IMR-90 (cell line): ENCODE measurements around the gene SLC6A9. TPM values are rescaled to one million over a fixed set of nuclear protein-coding genes. Genes with fewer than 3 reads are reported as not detected.
A peak's percentile ranks its signal among the peaks of the same experiment; 100 is the strongest.

Experiments used
- ATAC-seq: fragments of 200-7000 bp; cut with Tn5 transposase; 2 replicates; pipeline ENCODE4 v1.9.1; 2020; ENCODE audit warnings: low read depth, mild to moderate bottlenecking, moderate library complexity
- BruUV-seq: library from RNA; stranded (reverse); fragments of 400-500 nt; replicated peaks from 2 replicates; lab custom pipeline; 2021; lab: Mats Ljungman, UMichigan
- CTCF ChIA-PET: fragments of 300-600 bp; formaldehyde crosslinking; extraction: SDS; loops from one replicate; lab custom pipeline; 2021; ENCODE audit warnings: antibody characterized with exemption; lab: Yijun Ruan, JAX
- POLR2A ChIA-PET: fragments of 300-600 bp; sonication (Branson Sonifier 250); formaldehyde crosslinking; loops from one replicate; lab custom pipeline; 2022; ENCODE audit warnings: antibody characterized with exemption; ENCODE audit not compliant: unreplicated experiment; lab: Charles Lee
- DNase-seq: peaks from one replicate; pipeline ENCODE4 v3.0.0; 2013
- H2AFZ ChIP-seq: replicated peaks from 2 replicates; pipeline ENCODE3; 2013; ENCODE audit warnings: low read length, mild to moderate bottlenecking; ENCODE audit not compliant: poor library complexity
- H2AK5ac ChIP-seq: 2 replicates; pipeline ENCODE4 v1.6.1; 2013; ENCODE audit warnings: low read depth, low read length, inconsistent platforms
- H2AK9ac ChIP-seq: replicated peaks from 2 replicates; pipeline ENCODE3; 2013; ENCODE audit warnings: mild to moderate bottlenecking, low read depth, low read length, moderate library complexity; ENCODE audit not compliant: poor library complexity
- H2BK120ac ChIP-seq: 2 replicates; pipeline ENCODE4 v1.6.1; 2013; ENCODE audit warnings: low read depth, low read length, inconsistent platforms
- H2BK15ac ChIP-seq: 3 replicates; pipeline ENCODE4 v1.6.1; 2013; ENCODE audit warnings: low read depth, low read length, inconsistent platforms
- H2BK20ac ChIP-seq: 2 replicates; pipeline ENCODE4 v1.6.1; 2013; ENCODE audit warnings: low read depth, mild to moderate bottlenecking, inconsistent platforms, low read length, moderate library complexity
- H2BK5ac ChIP-seq: 2 replicates; pipeline ENCODE4 v1.6.1; 2013; ENCODE audit warnings: mild to moderate bottlenecking, low read depth, low read length, inconsistent platforms; ENCODE audit not compliant: poor library complexity, severe bottlenecking
- H3K14ac ChIP-seq: replicated peaks from 2 replicates; pipeline ENCODE4 v1.6.1; 2013; ENCODE audit warnings: low read depth, low read length, inconsistent platforms
- H3K18ac ChIP-seq: 2 replicates; pipeline ENCODE4 v1.6.1; 2013; ENCODE audit warnings: low read depth, low read length, control low read depth
- H3K23ac ChIP-seq: 2 replicates; pipeline ENCODE4 v1.6.1; 2013; ENCODE audit warnings: low read depth, low read length, inconsistent platforms
- H3K27ac ChIP-seq: 2 replicates; pipeline ENCODE4 v1.5.1; 2013; ENCODE audit warnings: mild to moderate bottlenecking, control low read depth, low read length; ENCODE audit not compliant: insufficient read depth
- H3K27me3 ChIP-seq: 2 replicates; pipeline ENCODE4 v1.6.1; 2013; ENCODE audit warnings: low read length; ENCODE audit not compliant: control insufficient read depth, insufficient read depth
- H3K36me3 ChIP-seq: 2 replicates; pipeline ENCODE4 v1.6.1; 2013; ENCODE audit warnings: low read length, mixed read lengths; ENCODE audit not compliant: control insufficient read depth, insufficient read depth
- H3K4ac ChIP-seq: 2 replicates; pipeline ENCODE4 v1.6.1; 2013; ENCODE audit warnings: low read depth, low read length, inconsistent platforms
- H3K4me1 ChIP-seq: 2 replicates; pipeline ENCODE4 v1.6.1; 2013; ENCODE audit warnings: low read length, mixed read lengths; ENCODE audit not compliant: control insufficient read depth, insufficient read depth
- H3K4me2 ChIP-seq: 2 replicates; pipeline ENCODE4 v1.6.1; 2013; ENCODE audit warnings: low read depth, mild to moderate bottlenecking, control low read depth, low read length, moderate library complexity
- H3K4me3 ChIP-seq: 2 replicates; pipeline ENCODE4 v1.5.1; 2013; ENCODE audit warnings: low read depth, mild to moderate bottlenecking, control low read depth, low read length, moderate library complexity; ENCODE audit not compliant: insufficient read depth
- H3K56ac ChIP-seq: 2 replicates; pipeline ENCODE4 v1.6.1; 2013; ENCODE audit warnings: low read length, inconsistent platforms; ENCODE audit not compliant: insufficient read depth; ENCODE audit errors: extremely low read depth
- H3K79me1 ChIP-seq, 2 experiments: 2 replicates each; pipeline ENCODE4 v1.6.1; 2013; ENCODE audit warnings: low read length in 2 of 2, inconsistent platforms in 1 of 2, low read depth in 1 of 2
- H3K9ac ChIP-seq: 2 replicates; pipeline ENCODE4 v1.6.1; 2013; ENCODE audit warnings: low read depth, low read length, control low read depth
- H3K9me1 ChIP-seq: 2 replicates; pipeline ENCODE4 v1.6.1; 2013; ENCODE audit warnings: low read length, inconsistent platforms; ENCODE audit not compliant: insufficient read depth
- H3K9me3 ChIP-seq: 2 replicates; pipeline ENCODE4 v1.6.1; 2013; ENCODE audit warnings: low read length; ENCODE audit not compliant: control insufficient read depth, insufficient read depth
- H4K20me1 ChIP-seq: 2 replicates; pipeline ENCODE4 v1.6.1; 2013; ENCODE audit warnings: low read length, inconsistent platforms; ENCODE audit not compliant: insufficient read depth
- H4K5ac ChIP-seq: 2 replicates; pipeline ENCODE4 v1.6.1; 2013; ENCODE audit warnings: mild to moderate bottlenecking, low read depth, low read length, control low read depth
- H4K8ac ChIP-seq, 2 experiments: 2 replicates each; pipeline ENCODE4 v1.6.1; 2013; ENCODE audit warnings: low read depth in 2 of 2, low read length in 2 of 2, control low read depth in 1 of 2, inconsistent platforms in 1 of 2
- H4K91ac ChIP-seq: 2 replicates; pipeline ENCODE4 v1.6.1; 2013; ENCODE audit warnings: low read depth, low read length, inconsistent platforms; ENCODE audit not compliant: insufficient read depth
- MXI1 ChIP-seq: IDR thresholded peaks from 2 replicates; pipeline ENCODE4 v1.6.1; 2012; ENCODE audit warnings: low read depth, mild to moderate bottlenecking, low read length, moderate library complexity, borderline replicate concordance
- WGBS, 2 experiments: methylation state at CpG; one replicate each; pipeline versions ENCODE4 v1.1.5 to v1.1.7; 2013; ENCODE audit warnings: missing lambda C conversion rate in 2 of 2; ENCODE audit not compliant: insufficient read length in 1 of 2; ENCODE audit errors: extremely low coverage in 2 of 2; 5-methylcytosine and 5-hydroxymethylcytosine counted together
- dilution Hi-C: fragments of 300-500 bp; cut with HindIII; formaldehyde crosslinking; loops from one replicate; pipeline ENCODE4 v1.14.3; 2018; ENCODE audit warnings: low sequenced_read_pairs; ENCODE audit not compliant: unreplicated experiment
- in situ Hi-C: fragments of 300-500 bp; cut with MboI; formaldehyde crosslinking; loops from 3 replicates; pipeline ENCODE4 v1.14.3; 2019; ENCODE audit warnings: low sequenced_read_pairs, inconsistent platforms, mixed read lengths
- intact Hi-C: fragments of 100-400 bp; cut with micrococcal nuclease; formaldehyde crosslinking; loops from 2 replicates; pipeline ENCODE4 v1.10.0; 2022
- polyA plus RNA-seq, 3 experiments: library from polyadenylated mRNA; depleted of rRNA; stranded (reverse); fragments of >200 nt; gene quantifications; 2 replicates each; pipeline ENCODE4 v1.2.3, GENCODE V29; 2012; ENCODE audit warnings: low replicate concordance in 1 of 3
- total RNA-seq: library from RNA; depleted of rRNA; stranded (reverse); fragments of >200 nt; gene quantifications from 2 replicates; pipeline ENCODE4 v1.2.3, GENCODE V29; 2012

The SLC6A9 gene
- total and polyA plus RNA-seq, 2 of the 4 experiments (the other 2 are of a cell fraction), result 2.0 to 6.6 TPM

GRCh38 chr1:44024903-44025525, 6.2 kb downstream of the SLC6A9 start:
- H3K14ac ChIP-seq, result no peak overlapping the region
- ChIA-PET POLR2A (no interaction called here), CTCF (interaction anchor here (1.0 kb wide), 1 partner anchor 23 kb away, joined by 4 read pairs; no protein-coding TSS in a partner anchor)
- dilution Hi-C loops (no loop called here), intact Hi-C loops (no loop called here), in situ Hi-C loops (no loop called here)
- H3K4me1 ChIP-seq, result peaks cover 10% of the 10 kb centered on the region
- no peak overlapping the region for H3K56ac ChIP-seq
- H2AK5ac ChIP-seq, result no peak overlapping the region
- no peak overlapping the region for H2BK20ac ChIP-seq
- 93% methylated on average over 6 of the region's 13 CpGs; no CpG with 5 or more reads in 1 of the 2 experiments for WGBS, 2 experiments
- no peak overlapping the region for H2BK120ac ChIP-seq
- no peak overlapping the region for H3K4ac ChIP-seq
- H4K91ac ChIP-seq, result no peak overlapping the region
- H3K27me3 ChIP-seq, result no peaks in the 10 kb centered on the region
- no peak for DNase-seq
- H3K4me3 ChIP-seq, result no peak overlapping the region
- no peak overlapping the region for H3K23ac ChIP-seq
- H3K36me3 ChIP-seq, result peaks cover 22% of the 10 kb centered on the region; the same call in 1 of the 2 replicates
- H4K20me1 ChIP-seq, result no peaks in the 10 kb centered on the region; the same call in 1 of the 2 replicates
- TF ChIP-seq MXI1, result no peak
- H3K9me1 ChIP-seq, result peaks cover 17% of the 10 kb centered on the region; the same call in 1 of the 2 replicates
- no peak overlapping the region for H3K9ac ChIP-seq
- H3K9me3 ChIP-seq, result no peaks in the 10 kb centered on the region
- no TSS peak for BruUV-seq
- H2BK5ac ChIP-seq, result no peak overlapping the region
- ATAC-seq, result peak; percentile 8; the same call in 1 of the 2 replicates
- no peak overlapping the region for H2AK9ac ChIP-seq
- H4K8ac ChIP-seq, result no peak overlapping the region
- H3K27ac ChIP-seq, result no peak overlapping the region
- H3K18ac ChIP-seq, result no peak overlapping the region
- H2AFZ ChIP-seq, result peak overlapping the region; percentile 13
- H2BK15ac ChIP-seq, result no peak overlapping the region
- peaks cover 0 to 14% of the 10 kb centered on the region in 2 experiments; a peak in 2 of 4 replicates for H3K79me1 ChIP-seq
- no peak overlapping the region for H4K5ac ChIP-seq
- no peak overlapping the region for H3K4me2 ChIP-seq
